ENCODE measurements around the gene KCNJ6. TPM values are rescaled to one million over a fixed set of nuclear protein-coding genes. Genes with fewer than 3 reads are reported as not detected.

Gene KCNJ6
- total RNA-seq, 1 donor from 2014 or later, result 0.33 TPM

DNA sequence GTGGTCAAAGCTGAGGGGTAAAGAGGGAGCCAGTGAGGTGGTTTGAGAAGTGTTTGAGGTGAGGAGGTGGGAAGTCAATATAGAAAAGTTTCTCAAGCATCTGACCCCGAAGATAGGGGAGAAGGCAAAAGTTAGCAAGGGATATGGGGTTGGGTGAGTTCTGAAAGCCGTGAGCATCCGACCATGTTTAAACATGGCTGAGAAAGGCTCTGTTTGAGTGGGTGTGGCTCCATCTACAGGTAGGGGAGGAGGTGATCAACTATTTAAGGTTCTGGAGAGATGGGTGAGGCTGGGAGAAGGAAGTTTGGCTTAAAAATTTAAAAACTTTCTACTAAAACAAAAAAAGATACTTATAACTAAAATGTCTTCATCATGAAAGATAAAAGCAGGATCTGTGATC lies 273.8 kb downstream of the KCNJ6 start:
- no peaks in the 10 kb centered on the region for H3K36me3 ChIP-seq (ENCODE audit: control insufficient read depth, insufficient read depth, low read length)
- no peak for DNase-seq (ENCODE audit: low read depth)
- no peak for TF ChIP-seq CTCF (IDR thresholded peaks at IDR 0.05; ENCODE audit: insufficient read depth, low read length, poor library complexity, severe bottlenecking)
- no peak overlapping the region for H3K4me3 ChIP-seq (ENCODE audit: low read depth, low read length)
- no peaks in the 10 kb centered on the region for H3K27me3 ChIP-seq (ENCODE audit: control insufficient read depth, insufficient read depth, low read length)

DNA sequence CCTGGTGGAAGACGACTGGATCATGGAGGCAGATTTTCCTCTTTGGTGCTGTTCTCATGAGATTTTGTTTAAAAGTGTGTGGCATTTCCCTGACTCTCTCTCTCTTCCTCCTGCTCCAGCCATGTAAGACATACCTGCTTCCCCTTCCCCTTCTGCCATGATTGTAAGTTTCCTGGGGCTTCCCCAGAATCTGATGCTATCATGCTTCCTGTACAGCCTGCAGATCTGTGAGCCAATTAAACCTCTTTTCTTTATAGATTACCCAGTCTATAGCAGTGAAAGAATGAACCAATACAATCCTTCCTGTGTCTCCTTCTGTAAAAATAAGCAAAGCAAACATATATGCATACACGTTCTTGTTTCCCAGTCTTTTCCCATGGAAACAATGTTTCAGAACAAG lies 276.5 kb downstream of the KCNJ6 start:
- TF ChIP-seq CTCF (IDR thresholded peaks at IDR 0.05; ENCODE audit: insufficient read depth, low read length, poor library complexity, severe bottlenecking), result no peak
- Histone ChIP-seq H3K4me3 (ENCODE audit: low read depth, low read length) (no peak overlapping the region), H3K36me3 (ENCODE audit: control insufficient read depth, insufficient read depth, low read length) (no peaks in the 10 kb centered on the region), H3K27me3 (ENCODE audit: control insufficient read depth, insufficient read depth, low read length) (no peaks in the 10 kb centered on the region)
- DNase-seq (ENCODE audit: low read depth), result no peak

GRCh38 chr21:37636152-37636860 lies 280.0 kb downstream of the KCNJ6 start:
- Histone ChIP-seq H3K27me3 (ENCODE audit: control insufficient read depth, insufficient read depth, low read length) (no peaks in the 10 kb centered on the region), H3K4me3 (ENCODE audit: low read depth, low read length) (no peak overlapping the region), H3K36me3 (ENCODE audit: control insufficient read depth, insufficient read depth, low read length) (no peaks in the 10 kb centered on the region)
- no peak for TF ChIP-seq CTCF (IDR thresholded peaks at IDR 0.05; ENCODE audit: insufficient read depth, low read length, poor library complexity, severe bottlenecking)
- DNase-seq (ENCODE audit: low read depth), result peak; percentile 70

- H3K4me3 ChIP-seq (ENCODE audit: low read depth, low read length), result no peak overlapping the region
- DNase-seq (ENCODE audit: low read depth), result peak; percentile 18
- H3K36me3 ChIP-seq (ENCODE audit: control insufficient read depth, insufficient read depth, low read length), result no peaks in the 10 kb centered on the region
- TF ChIP-seq CTCF (IDR thresholded peaks at IDR 0.05; ENCODE audit: insufficient read depth, low read length, poor library complexity, severe bottlenecking), result no peak
- H3K27me3 ChIP-seq (ENCODE audit: control insufficient read depth, insufficient read depth, low read length), result no peaks in the 10 kb centered on the region
Observed at GRCh38 chr21:37631319-37632117, 284.7 kb downstream of the KCNJ6 start.

GRCh38 chr21:37630872-37631271 lies 285.4 kb downstream of the KCNJ6 start:
- DNase-seq (ENCODE audit: low read depth), result no peak
- no peak for TF ChIP-seq CTCF (IDR thresholded peaks at IDR 0.05; ENCODE audit: insufficient read depth, low read length, poor library complexity, severe bottlenecking)
- H3K4me3 ChIP-seq (ENCODE audit: low read depth, low read length), result no peak overlapping the region
- no peaks in the 10 kb centered on the region for H3K36me3 ChIP-seq (ENCODE audit: control insufficient read depth, insufficient read depth, low read length)
- no peaks in the 10 kb centered on the region for H3K27me3 ChIP-seq (ENCODE audit: control insufficient read depth, insufficient read depth, low read length)
